NT2/D1 (cell line): ENCODE results near the gene MALRD1.

Experiments used
- SUZ12 ChIP-seq: IDR thresholded peaks from 2 replicates; pipeline ENCODE4 v1.6.1; 2011; ENCODE audit not compliant: insufficient read length, insufficient read depth; ENCODE audit errors: extremely low read depth
- YY1 ChIP-seq: IDR thresholded peaks from 2 replicates; pipeline ENCODE4 v1.6.1; 2011; ENCODE audit not compliant: insufficient read length, insufficient read depth

DNA sequence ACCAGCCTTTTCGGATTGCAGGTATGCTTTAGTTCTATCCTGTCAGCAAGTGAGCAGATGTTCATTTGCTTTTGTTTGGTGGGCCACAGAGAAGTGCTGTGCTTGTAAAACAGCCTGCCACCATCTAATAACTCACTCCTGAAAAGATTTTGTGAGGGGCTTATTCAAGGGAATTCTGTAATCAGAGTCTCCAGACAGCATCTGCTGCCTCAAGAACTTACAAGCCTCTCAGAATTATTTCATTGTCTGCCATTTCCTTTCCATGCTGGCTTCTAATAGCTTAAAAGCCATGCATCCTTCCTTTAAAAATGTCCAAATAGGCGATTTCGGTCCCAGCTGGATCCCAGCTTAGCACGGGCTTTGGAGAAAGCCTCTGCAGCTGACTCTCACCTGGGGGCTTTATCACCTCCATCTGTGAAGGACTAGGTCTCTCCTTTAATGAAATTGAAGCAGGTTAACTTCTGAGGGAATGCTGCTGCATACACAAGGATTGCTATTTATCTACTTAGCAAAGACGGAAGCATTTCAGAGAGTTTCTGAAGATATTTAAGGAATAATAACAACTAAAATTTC is 48.0 kb downstream of the MALRD1 start:
- TF ChIP-seq SUZ12 (no peak), YY1 (no peak)
